ENCODE results near the gene ESX1.
"Not testable (repeated sequence)": the region's sequence is repeated elsewhere in the genome, so short reads cannot be mapped to it uniquely, and the experiment has no call there.

The ESX1 gene

GRCh38 chrX:104254442-104255115 is at the start of gene ESX1:
Gene ESX1, minus strand, starts transcription at chrX:104254933. Its CDS starts 84 bp downstream, at chrX:104254849.
- DNase-seq, result no peak

- no peak for DNase-seq
Measured at GRCh38 chrX:104295636-104296035, 40.9 kb upstream of the ESX1 start.

- DNase-seq, result no peak
Measured at GRCh38 chrX:104288961-104289360, 34.2 kb upstream of the ESX1 start.

- DNase-seq, result no peak
Measured at GRCh38 chrX:104288269-104288668, 33.5 kb upstream of the ESX1 start.

GRCh38 chrX:104285201-104285600 is 30.5 kb upstream of the ESX1 start:
- DNase-seq, result no peak

GRCh38 chrX:104284507-104284906 is 29.8 kb upstream of the ESX1 start:
- no peak for DNase-seq

GRCh38 chrX:104282166-104282725 is 27.5 kb upstream of the ESX1 start:
- DNase-seq, result no peak

- DNase-seq, result no peak
Measured at GRCh38 chrX:104281564-104281963, 26.8 kb upstream of the ESX1 start.

- no peak for DNase-seq
Measured at GRCh38 chrX:104280609-104281008, 25.9 kb upstream of the ESX1 start.

- DNase-seq, result no peak
Measured at GRCh38 chrX:104270916-104271512, 16.3 kb upstream of the ESX1 start.

GRCh38 chrX:104270212-104270611 is 15.5 kb upstream of the ESX1 start:
- no peak for DNase-seq

- no peak for DNase-seq
Measured at GRCh38 chrX:104255465-104255864, 732 bp upstream of the ESX1 start.

GRCh38 chrX:104253567-104254441 is 929 bp downstream of the ESX1 start:
- DNase-seq, result no peak

- no peak for DNase-seq
Measured at GRCh38 chrX:104250470-104250869, 4.3 kb downstream of the ESX1 start.

GRCh38 chrX:104230060-104230459 is 24.7 kb downstream of the ESX1 start:
- not testable (repeated sequence) for DNase-seq

GRCh38 chrX:104211187-104211586 is 43.5 kb downstream of the ESX1 start:
- DNase-seq, result no peak

- DNase-seq, result no peak
Measured at GRCh38 chrX:104205548-104205947, 49.2 kb downstream of the ESX1 start.

All from GOT3 (cell line).